ENCODE data around the gene GJA3. TPM values are rescaled to one million over a fixed set of nuclear protein-coding genes. Genes with fewer than 3 reads are reported as not detected.

The GJA3 gene
- total and polyA plus RNA-seq, 9 of the 15 experiments (the other 6 are each of a cell fraction or from before 2014, with no cell fraction given): 0.03 to 0.13 (median 0.04) TPM; not detected in 4

DNA sequence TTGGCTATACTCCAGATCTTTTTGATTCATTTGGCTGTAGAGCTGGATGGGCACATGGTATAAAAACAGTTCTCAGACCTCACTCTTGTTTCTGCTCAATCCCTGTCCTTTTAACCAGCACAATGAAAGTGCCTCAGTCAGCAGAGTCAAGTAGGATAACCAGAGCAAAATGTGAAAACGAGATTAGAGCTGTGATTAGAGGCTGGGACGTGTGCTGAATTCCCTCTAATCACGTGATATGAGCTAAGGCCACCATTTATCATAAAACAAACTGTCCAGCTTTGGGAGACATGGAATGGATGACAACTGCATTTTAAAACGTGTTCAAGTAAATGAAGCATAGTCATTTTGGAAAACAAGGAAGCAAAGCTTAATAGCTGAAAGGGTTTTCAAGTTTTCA lies 54.1 kb downstream of the GJA3 start (continued):
- peak; percentile 54 for TF ChIP-seq MEIS2 (IDR thresholded peaks at IDR 0.05; ENCODE audit: partially characterized antibody)
- TF ChIP-seq, protein P1, sequence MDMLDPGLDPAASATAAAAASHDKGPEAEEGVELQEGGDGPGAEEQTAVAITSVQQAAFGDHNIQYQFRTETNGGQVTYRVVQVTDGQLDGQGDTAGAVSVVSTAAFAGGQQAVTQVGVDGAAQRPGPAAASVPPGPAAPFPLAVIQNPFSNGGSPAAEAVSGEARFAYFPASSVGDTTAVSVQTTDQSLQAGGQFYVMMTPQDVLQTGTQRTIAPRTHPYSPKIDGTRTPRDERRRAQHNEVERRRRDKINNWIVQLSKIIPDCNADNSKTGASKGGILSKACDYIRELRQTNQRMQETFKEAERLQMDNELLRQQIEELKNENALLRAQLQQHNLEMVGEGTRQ (CRISPR knock-in tag; IDR thresholded peaks at IDR 0.05): peak; percentile 16; the same call in 1 of the 2 replicates

DNA sequence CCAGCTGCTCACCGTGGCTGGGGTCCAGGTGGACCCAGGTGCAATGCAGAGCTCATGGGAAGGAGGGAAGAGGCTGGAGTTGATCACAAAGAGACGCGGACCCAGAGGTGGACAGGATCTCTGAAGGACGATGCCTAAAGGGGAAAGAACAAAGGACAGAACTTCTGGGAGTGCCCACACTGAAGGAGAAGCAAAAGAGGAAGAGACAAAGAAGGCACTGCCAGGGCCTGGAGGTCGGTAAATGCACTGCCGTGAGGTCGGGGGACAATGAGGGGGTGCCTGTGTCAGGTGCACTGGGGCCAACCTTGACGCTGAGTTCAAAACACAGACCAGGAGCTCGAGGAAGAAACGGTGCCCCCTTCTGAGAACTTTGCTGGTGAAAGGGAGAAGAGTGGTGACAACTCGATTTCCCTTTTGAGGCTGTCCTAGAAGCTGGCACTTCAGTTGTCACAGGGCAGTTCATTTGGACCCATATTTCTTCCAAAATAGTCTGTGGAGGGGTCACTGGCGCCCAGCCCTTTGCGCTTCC lies 55.6 kb downstream of the GJA3 start:
- peaks cover 0 to 23% of the 10 kb centered on the region in 2 experiments; a peak in 2 of 5 replicates for H3K27me3 ChIP-seq (ENCODE audit: control insufficient read depth in 2 of 2, insufficient read depth in 2 of 2, low read length in 2 of 2)
- intact Hi-C loops (cut with micrococcal nuclease) (no loop called here), in situ Hi-C loops (cut with MboI) (no loop called here)
- H3K4me3 ChIP-seq: no peak overlapping the region
- no peaks in the 10 kb centered on the region for H3K9me3 ChIP-seq (replicated peaks; ENCODE audit: control insufficient read depth, insufficient read depth, low read depth, low read length)
- no TSS peak for BruUV-seq (replicated peaks)
- CTCF ChIA-PET (ENCODE audit: low intra/inter-chr PET ratio): no interaction called here
- DNase-seq (ENCODE audit: extremely low read depth in 1 of 4, low spot score in 3 of 4): no peak
- H2AFZ ChIP-seq (ENCODE audit: low read depth, low read length): no peak overlapping the region
- H3K4me1 ChIP-seq (replicated peaks in 1 of 2; ENCODE audit: control insufficient read depth in 2 of 2, insufficient read depth in 2 of 2, low read length in 2 of 2): no peaks in the 10 kb centered on the region; a peak in 1 of 5 replicates
- no peak for FAIRE-seq
- no peaks in the 10 kb centered on the region for H3K9me1 ChIP-seq (ENCODE audit: control insufficient read depth, insufficient read depth, low read length)
- no peak overlapping the region for H3K27ac ChIP-seq (ENCODE audit: extremely low read depth, low read depth, low read length)
- POLR2A ChIA-PET: no interaction called here
- H3K79me2 ChIP-seq (ENCODE audit: control insufficient read depth, insufficient read depth, low read length): no peaks in the 10 kb centered on the region
- WGBS (ENCODE audit: insufficient coverage, low coverage, missing lambda C conversion rate): 7% methylated on average over 12 of the region's 13 CpGs
- no peak overlapping the region for H3K4me2 ChIP-seq (ENCODE audit: insufficient read depth, low read length)
- H3K36me3 ChIP-seq (ENCODE audit: control insufficient read depth, insufficient read depth, low read length): no peaks in the 10 kb centered on the region
- H4K20me1 ChIP-seq (replicated peaks; ENCODE audit: control insufficient read depth, insufficient read depth, low read length): no peaks in the 10 kb centered on the region; the same call in 1 of the 2 replicates
- no peak overlapping the region for H3K9ac ChIP-seq (ENCODE audit: insufficient read depth in 1 of 2, low read depth in 2 of 2, low read length in 2 of 2)
- ATAC-seq: no peak
- TF ChIP-seq SMARCE1 (IDR thresholded peaks at IDR 0.05) (no peak), MCM3 (IDR thresholded peaks at IDR 0.05) (no peak), ZNF431 (CRISPR knock-in tag; IDR thresholded peaks at IDR 0.05) (no peak), RFX7 (CRISPR knock-in tag; IDR thresholded peaks at IDR 0.05) (no peak), SMAD2 (IDR thresholded peaks at IDR 0.05; ENCODE audit: low read depth, low read length) (no peak), SRF (CRISPR knock-in tag; IDR thresholded peaks at IDR 0.05) (no peak)
- TF ChIP-seq, protein P2, sequence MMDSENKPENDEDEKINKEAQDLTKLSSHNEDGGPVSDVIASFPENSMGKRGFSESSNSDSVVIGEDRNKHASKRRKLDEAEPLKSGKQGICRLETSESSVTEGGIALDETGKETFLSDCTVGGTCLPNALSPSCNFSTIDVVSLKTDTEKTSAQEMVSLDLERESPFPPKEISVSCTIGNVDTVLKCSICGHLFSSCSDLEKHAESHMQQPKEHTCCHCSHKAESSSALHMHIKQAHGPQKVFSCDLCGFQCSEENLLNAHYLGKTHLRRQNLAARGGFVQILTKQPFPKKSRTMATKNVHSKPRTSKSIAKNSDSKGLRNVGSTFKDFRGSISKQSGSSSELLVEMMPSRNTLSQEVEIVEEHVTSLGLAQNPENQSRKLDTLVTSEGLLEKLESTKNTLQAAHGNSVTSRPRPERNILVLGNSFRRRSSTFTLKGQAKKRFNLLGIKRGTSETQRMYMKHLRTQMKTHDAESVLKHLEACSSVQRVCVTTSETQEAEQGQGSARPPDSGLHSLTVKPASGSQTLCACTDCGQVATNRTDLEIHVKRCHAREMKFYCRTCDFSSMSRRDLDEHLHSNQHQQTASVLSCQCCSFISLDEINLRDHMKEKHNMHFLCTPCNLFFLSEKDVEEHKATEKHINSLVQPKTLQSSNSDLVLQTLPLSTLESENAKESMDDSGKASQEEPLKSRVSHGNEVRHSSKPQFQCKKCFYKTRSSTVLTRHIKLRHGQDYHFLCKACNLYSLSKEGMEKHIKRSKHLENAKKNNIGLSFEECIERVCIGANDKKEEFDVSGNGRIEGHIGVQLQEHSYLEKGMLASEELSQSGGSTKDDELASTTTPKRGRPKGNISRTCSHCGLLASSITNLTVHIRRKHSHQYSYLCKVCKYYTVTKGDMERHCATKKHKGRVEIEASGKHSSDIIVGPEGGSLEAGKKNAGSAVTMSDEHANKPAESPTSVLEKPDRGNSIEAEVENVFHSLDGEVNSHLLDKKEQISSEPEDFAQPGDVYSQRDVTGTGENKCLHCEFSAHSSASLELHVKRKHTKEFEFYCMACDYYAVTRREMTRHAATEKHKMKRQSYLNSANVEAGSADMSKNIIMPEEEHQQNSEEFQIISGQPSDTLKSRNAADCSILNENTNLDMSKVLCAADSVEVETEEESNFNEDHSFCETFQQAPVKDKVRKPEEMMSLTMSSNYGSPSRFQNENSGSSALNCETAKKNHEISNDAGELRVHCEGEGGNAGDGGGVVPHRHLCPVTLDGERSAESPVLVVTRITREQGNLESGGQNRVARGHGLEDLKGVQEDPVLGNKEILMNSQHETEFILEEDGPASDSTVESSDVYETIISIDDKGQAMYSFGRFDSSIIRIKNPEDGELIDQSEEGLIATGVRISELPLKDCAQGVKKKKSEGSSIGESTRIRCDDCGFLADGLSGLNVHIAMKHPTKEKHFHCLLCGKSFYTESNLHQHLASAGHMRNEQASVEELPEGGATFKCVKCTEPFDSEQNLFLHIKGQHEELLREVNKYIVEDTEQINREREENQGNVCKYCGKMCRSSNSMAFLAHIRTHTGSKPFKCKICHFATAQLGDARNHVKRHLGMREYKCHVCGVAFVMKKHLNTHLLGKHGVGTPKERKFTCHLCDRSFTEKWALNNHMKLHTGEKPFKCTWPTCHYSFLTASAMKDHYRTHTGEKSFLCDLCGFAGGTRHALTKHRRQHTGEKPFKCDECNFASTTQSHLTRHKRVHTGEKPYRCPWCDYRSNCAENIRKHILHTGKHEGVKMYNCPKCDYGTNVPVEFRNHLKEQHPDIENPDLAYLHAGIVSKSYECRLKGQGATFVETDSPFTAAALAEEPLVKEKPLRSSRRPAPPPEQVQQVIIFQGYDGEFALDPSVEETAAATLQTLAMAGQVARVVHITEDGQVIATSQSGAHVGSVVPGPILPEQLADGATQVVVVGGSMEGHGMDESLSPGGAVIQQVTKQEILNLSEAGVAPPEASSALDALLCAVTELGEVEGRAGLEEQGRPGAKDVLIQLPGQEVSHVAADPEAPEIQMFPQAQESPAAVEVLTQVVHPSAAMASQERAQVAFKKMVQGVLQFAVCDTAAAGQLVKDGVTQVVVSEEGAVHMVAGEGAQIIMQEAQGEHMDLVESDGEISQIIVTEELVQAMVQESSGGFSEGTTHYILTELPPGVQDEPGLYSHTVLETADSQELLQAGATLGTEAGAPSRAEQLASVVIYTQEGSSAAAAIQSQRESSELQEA (IDR thresholded peaks at IDR 0.05; ENCODE audit: low read depth): no peak
